H1 (cell line): ENCODE measurements around the gene UBL5. TPM values are rescaled to one million over a fixed set of nuclear protein-coding genes. Genes with fewer than 3 reads are reported as not detected.

ENCODE experiments used
- CTCF ChIA-PET: fragments of 300-600 bp; sonication (Branson Sonifier 250); formaldehyde crosslinking; loops from one replicate; lab custom pipeline; 2021; ENCODE audit not compliant: partially characterized antibody; lab: Charles Lee
- POLR2A ChIA-PET: fragments of 300-600 bp; sonication (Branson Sonifier 250); formaldehyde crosslinking; loops from one replicate; lab custom pipeline; 2021; ENCODE audit warnings: inconsistent platforms; ENCODE audit not compliant: partially characterized antibody; lab: Charles Lee
- DNase-seq, 2 experiments: peaks; one replicate each; pipeline versions ENCODE4 v3.0.0 to v3.0.0-alpha.2; 2010 to 2022; ENCODE audit warnings: low spot score in 2 of 2, low read depth in 1 of 2, mixed read lengths in 1 of 2
- FAIRE-seq: peaks from 2 replicates; lab custom pipeline; 2011; peaks lifted over from hg19 to GRCh38; lab: Jason Lieb, UNC
- H2AFZ ChIP-seq: 2 replicates; pipeline ENCODE4 v1.8.1; 2012; ENCODE audit warnings: low read length, inconsistent platforms
- H2AK5ac ChIP-seq: 2 replicates; pipeline ENCODE4 v1.6.1; 2013; ENCODE audit warnings: low read depth, low read length
- H2BK120ac ChIP-seq: replicated peaks from 2 replicates; pipeline ENCODE3; 2013; ENCODE audit warnings: low read depth, low read length, inconsistent platforms
- H2BK12ac ChIP-seq: 2 replicates; pipeline ENCODE4 v1.6.1; 2013; ENCODE audit warnings: low read depth, low read length
- H2BK15ac ChIP-seq: 2 replicates; pipeline ENCODE4 v1.6.1; 2013; ENCODE audit warnings: low read length
- H2BK20ac ChIP-seq: 2 replicates; pipeline ENCODE4 v1.6.1; 2013; ENCODE audit warnings: low read length
- H2BK5ac ChIP-seq: 2 replicates; pipeline ENCODE4 v1.6.1; 2013; ENCODE audit warnings: low read depth, low read length
- H3K14ac ChIP-seq: 2 replicates; pipeline ENCODE4 v1.6.1; 2013; ENCODE audit warnings: inconsistent platforms; ENCODE audit not compliant: insufficient read length
- H3K18ac ChIP-seq: 2 replicates; pipeline ENCODE4 v1.6.1; 2013; ENCODE audit warnings: low read length; ENCODE audit errors: extremely low read depth
- H3K23ac ChIP-seq: 2 replicates; pipeline ENCODE4 v1.6.1; 2013; ENCODE audit warnings: inconsistent platforms; ENCODE audit not compliant: insufficient read length
- H3K23me2 ChIP-seq: 2 replicates; pipeline ENCODE4 v1.6.1; 2013; ENCODE audit warnings: low read depth, low read length
- H3K27ac ChIP-seq: 2 replicates; pipeline ENCODE4 v1.6.1; 2011; ENCODE audit warnings: low read depth, low read length, inconsistent platforms
- H3K27me3 ChIP-seq, 4 experiments: replicated peaks in 1 of 4; 1 replicate in 1 of 4; 2 replicates in 3 of 4; pipeline versions ENCODE4 v1.6.1 to v1.8.1; 2011 to 2013; ENCODE audit warnings: low read length in 3 of 4, mild to moderate bottlenecking in 3 of 4, inconsistent platforms in 2 of 4, mixed read lengths in 2 of 4, moderate library complexity in 1 of 4; ENCODE audit not compliant: control insufficient read depth in 3 of 4, insufficient read depth in 3 of 4; ENCODE audit errors: extremely low read depth in 1 of 4
- H3K36me3 ChIP-seq, 4 experiments: 2 replicates each; pipeline versions ENCODE4 v1.6.1 to v1.8.1; 2011 to 2013; ENCODE audit warnings: mild to moderate bottlenecking in 4 of 4, low read length in 3 of 4, moderate library complexity in 2 of 4, control low read depth in 1 of 4, inconsistent platforms in 1 of 4; ENCODE audit not compliant: insufficient read depth in 4 of 4, control insufficient read depth in 2 of 4
- H3K4ac ChIP-seq: replicated peaks from 2 replicates; pipeline ENCODE3; 2013; ENCODE audit warnings: low read length, low read depth, mixed read lengths, inconsistent platforms; ENCODE audit not compliant: insufficient read length
- H3K4me1 ChIP-seq, 4 experiments: replicated peaks in 1 of 4; 1 replicate in 1 of 4; 2 replicates in 3 of 4; pipeline versions ENCODE4 v1.6.1 to v1.8.1; 2011 to 2013; ENCODE audit warnings: low read length in 3 of 4, inconsistent platforms in 2 of 4, mixed read lengths in 1 of 4; ENCODE audit not compliant: insufficient read depth in 4 of 4, control insufficient read depth in 3 of 4
- H3K4me2 ChIP-seq, 2 experiments: 2 replicates each; pipeline versions ENCODE4 v1.6.1 to v1.8.1; 2011 to 2013; ENCODE audit warnings: low read depth in 2 of 2, low read length in 2 of 2, control low read depth in 1 of 2, inconsistent platforms in 1 of 2, mild to moderate bottlenecking in 1 of 2; ENCODE audit not compliant: insufficient read depth in 1 of 2
- H3K4me3 ChIP-seq, 4 experiments: fragments of 200-600, 300-600 bp in 1 of 4; sonication (generic), shearing (Covaris generic), sonication (Bioruptor Twin) in 1 of 4; 2 replicates each; pipeline versions ENCODE4 v1.5.1 to v1.8.1; 2011 to 2016; ENCODE audit warnings: low read length in 4 of 4, low read depth in 3 of 4, control low read depth in 2 of 4, inconsistent platforms in 2 of 4, mild to moderate bottlenecking in 2 of 4, mixed read lengths in 1 of 4, moderate library complexity in 1 of 4; ENCODE audit not compliant: insufficient read depth in 2 of 4; ENCODE audit errors: extremely low read depth in 1 of 4
- H3K56ac ChIP-seq: replicated peaks from 2 replicates; pipeline ENCODE3; 2013; ENCODE audit warnings: low read depth, mild to moderate bottlenecking, mixed read lengths, low read length, inconsistent platforms; ENCODE audit not compliant: insufficient read length
- H3K79me1 ChIP-seq: 2 replicates; pipeline ENCODE4 v1.6.1; 2013; ENCODE audit warnings: low read depth, low read length, control low read depth
- H3K79me2 ChIP-seq, 2 experiments: 2 replicates each; pipeline versions ENCODE4 v1.6.1 to v1.8.1; 2012 to 2013; ENCODE audit warnings: low read length in 2 of 2, mild to moderate bottlenecking in 2 of 2, inconsistent platforms in 1 of 2; ENCODE audit not compliant: insufficient read depth in 2 of 2, control insufficient read depth in 1 of 2
- H3K9ac ChIP-seq, 4 experiments: replicated peaks in 1 of 4; 1 replicate in 1 of 4; 2 replicates in 3 of 4; pipeline versions ENCODE4 v1.6.1 to v1.8.1; 2011 to 2013; ENCODE audit warnings: low read depth in 3 of 4, low read length in 3 of 4, control low read depth in 2 of 4, mild to moderate bottlenecking in 2 of 4, moderate library complexity in 2 of 4, inconsistent platforms in 1 of 4; ENCODE audit errors: extremely low read depth in 1 of 4
- H3K9me3 ChIP-seq, 2 experiments: 2 replicates each; pipeline versions ENCODE4 v1.6.1 to v1.8.1; 2012 to 2013; ENCODE audit warnings: mild to moderate bottlenecking in 2 of 2, moderate library complexity in 2 of 2, control low read depth in 1 of 2, inconsistent platforms in 1 of 2, low read depth in 1 of 2, low read length in 1 of 2, mixed read lengths in 1 of 2; ENCODE audit not compliant: insufficient read depth in 2 of 2
- H4K20me1 ChIP-seq, 2 experiments: replicated peaks in 1 of 2; 2 replicates each; pipeline versions ENCODE3 to v1.8.1; 2011 to 2013; ENCODE audit warnings: inconsistent platforms in 2 of 2, low read length in 2 of 2, mild to moderate bottlenecking in 1 of 2; ENCODE audit not compliant: insufficient read depth in 2 of 2, control insufficient read depth in 1 of 2
- H4K5ac ChIP-seq: 2 replicates; pipeline ENCODE4 v1.6.1; 2013; ENCODE audit warnings: low read length, low read depth, mixed read lengths, inconsistent platforms; ENCODE audit not compliant: insufficient read length
- H4K8ac ChIP-seq: 2 replicates; pipeline ENCODE4 v1.8.0; 2013; ENCODE audit warnings: mild to moderate bottlenecking, moderate library complexity, low read length, inconsistent platforms; ENCODE audit not compliant: insufficient read depth; ENCODE audit errors: extremely low read depth
- H4K91ac ChIP-seq: replicated peaks from 2 replicates; pipeline ENCODE3; 2013; ENCODE audit warnings: low read length, mixed read lengths, inconsistent platforms; ENCODE audit not compliant: insufficient read length
- BRCA1 ChIP-seq: IDR thresholded peaks from 2 replicates; pipeline ENCODE4 v1.6.1; 2012; ENCODE audit warnings: low read depth, low read length, improper control_type of control experiment
- CBX5 ChIP-seq: fragments of 300-800, 300-1000 bp; sonication (generic); IDR thresholded peaks from 2 replicates; pipeline ENCODE4 v1.7.1; 2016; ENCODE audit warnings: antibody characterized with exemption, low read length, low read depth
- CBX8 ChIP-seq: fragments of 300-800, 300-1000 bp; sonication (generic); IDR thresholded peaks from 2 replicates; pipeline ENCODE4 v1.7.1; 2016; ENCODE audit warnings: low read depth, low read length, borderline replicate concordance
- CEBPB ChIP-seq: IDR thresholded peaks from 2 replicates; pipeline ENCODE4 v1.6.1; 2012; ENCODE audit warnings: low read depth, low read length
- CREB1 ChIP-seq: IDR thresholded peaks from 2 replicates; pipeline ENCODE4 v1.6.1; 2012; ENCODE audit warnings: inconsistent platforms
- GABPA ChIP-seq: IDR thresholded peaks from 2 replicates; pipeline ENCODE4 v1.6.1; 2011; ENCODE audit warnings: mild to moderate bottlenecking, low read length, moderate library complexity, borderline replicate concordance; ENCODE audit not compliant: insufficient read depth
- JUN ChIP-seq: IDR thresholded peaks from 2 replicates; pipeline ENCODE4 v1.6.1; 2011; ENCODE audit warnings: low read depth, mild to moderate bottlenecking, improper control_type of control experiment, low read length
- NANOG ChIP-seq: IDR thresholded peaks from 2 replicates; pipeline ENCODE4 v1.6.1; 2011; ENCODE audit warnings: low read length, low read depth, mild to moderate bottlenecking, inconsistent platforms; ENCODE audit not compliant: insufficient read depth, poor library complexity, severe bottlenecking
- PHF8 ChIP-seq: fragments of 200-600 bp; sonication (generic); conservative IDR thresholded peaks from 2 replicates; pipeline ENCODE4 v1.7.1; 2012; ENCODE audit warnings: low read depth, mild to moderate bottlenecking, inconsistent platforms, low read length, moderate library complexity
- POU5F1 ChIP-seq: IDR thresholded peaks from 2 replicates; pipeline ENCODE4 v1.6.1; 2011; ENCODE audit warnings: low read depth, mild to moderate bottlenecking, low read length, moderate library complexity
- SIN3A ChIP-seq, 2 experiments: IDR thresholded peaks in 1 of 2; conservative IDR thresholded peaks in 1 of 2; 2 replicates each; pipeline ENCODE4 v1.6.1; 2011 to 2012; ENCODE audit warnings: low read length in 2 of 2, improper control_type of control experiment in 1 of 2, low read depth in 1 of 2, mild to moderate bottlenecking in 1 of 2
- TBP ChIP-seq: IDR thresholded peaks from 2 replicates; pipeline ENCODE4 v1.6.1; 2011; ENCODE audit warnings: low read depth, low read length, improper control_type of control experiment
- TCF12 ChIP-seq: IDR thresholded peaks from 2 replicates; pipeline ENCODE4 v1.6.1; 2011; ENCODE audit warnings: low read depth, mild to moderate bottlenecking, low read length
- YY1 ChIP-seq: IDR thresholded peaks from 2 replicates; pipeline ENCODE4 v1.6.1; 2011; ENCODE audit warnings: low read depth, mild to moderate bottlenecking, low read length
- ZNF274 ChIP-seq: IDR thresholded peaks from 2 replicates; pipeline ENCODE4 v1.7.0; 2012; ENCODE audit warnings: low read length, borderline replicate concordance; ENCODE audit errors: extremely low read depth
- WGBS, 2 experiments: shearing (Covaris generic) in 1 of 2; methylation state at CpG; one replicate each; pipeline versions ENCODE4 v1.1.6 to v1.1.7; 2013 to 2015; ENCODE audit warnings: low lambda C conversion rate in 2 of 2, mixed read lengths in 2 of 2, inconsistent platforms in 1 of 2, low coverage in 1 of 2, missing lambda C conversion rate in 1 of 2; ENCODE audit not compliant: insufficient replicate concordance in 2 of 2, insufficient coverage in 1 of 2, insufficient read length in 1 of 2; ENCODE audit errors: extremely low coverage in 1 of 2, missing lambda C conversion rate in 1 of 2; 5-methylcytosine and 5-hydroxymethylcytosine counted together
- polyA plus RNA-seq, 7 experiments: library from polyadenylated mRNA; depleted of rRNA in 3 of 7; stranded (reverse) in 5 of 7; unstranded in 2 of 7; fragments of >200 nt in 5 of 7; fragments of 200-250 nt in 2 of 7; gene quantifications; 1 replicate in 5 of 7; 2 replicates in 1 of 7; 4 replicates in 1 of 7; pipeline versions ENCODE4 v1.2.1 to v1.2.3, GENCODE V29; 2011 to 2013; ENCODE audit warnings: missing spikeins in 2 of 7, mixed read lengths in 2 of 7
- total RNA-seq: library from RNA; stranded (reverse); fragmentation: NEBNext Ultra II Directional; extraction: Animal tissue kit (Norgen Biotek cat#: 25700); gene quantifications from 2 replicates; pipeline ENCODE4 v1.2.1, GENCODE V29; 2021

The UBL5 gene
- total and polyA plus RNA-seq, 2 of the 8 experiments (the other 6 are each of a cell fraction or from before 2014, with no cell fraction given) = 416 to 1,209 TPM

GRCh38 chr19:9819596-9819909 is 8.2 kb upstream of the UBL5 start:
- FAIRE-seq (peak; percentile 32), DNase-seq (no peak)
- H3K4me2 ChIP-seq = peak overlapping the region; percentile 57 to 58
- no peak overlapping the region for H3K18ac ChIP-seq
- H2BK120ac ChIP-seq = no peak overlapping the region
- no peaks in the 10 kb centered on the region for H3K27me3 ChIP-seq
- 0 out of 4 replicates have a peak, but pooled peaks cover 2 to 5% of the 10 kb centered on the region in 2 experiments for H3K9me3 ChIP-seq
- no peak overlapping the region for H2BK12ac ChIP-seq
- no peak overlapping the region for H4K8ac ChIP-seq
- H2BK15ac ChIP-seq = no peak overlapping the region
- H2AK5ac ChIP-seq = no peak overlapping the region
- no peak overlapping the region for H3K23ac ChIP-seq
- H3K14ac ChIP-seq = no peak overlapping the region
- no peak overlapping the region for H3K27ac ChIP-seq
- H4K20me1 ChIP-seq = no peaks in the 10 kb centered on the region
- H3K36me3 ChIP-seq = peaks cover 0 to 3% (median 0%) of the 10 kb centered on the region in 4 experiments; a peak in 2 of 8 replicates
- 6% methylated on average over 11 of the region's 21 CpGs; no CpG with 5 or more reads in 1 of the 2 experiments for WGBS, 2 experiments
- POLR2A ChIA-PET = interaction anchor here (0.6 to 2.1 kb wide), 7 partner anchors 8 to 679 kb away, joined by 3 to 11 read pairs (median 7); partner anchors contain the start of gene UBL5
- H3K4ac ChIP-seq = no peak overlapping the region
- no peak overlapping the region for H2BK5ac ChIP-seq
- H4K5ac ChIP-seq = no peak overlapping the region
- H3K56ac ChIP-seq = no peak overlapping the region
- peaks cover 0 to 33% of the 10 kb centered on the region in 2 experiments; a peak in 2 of 4 replicates for H3K79me2 ChIP-seq
- H3K23me2 ChIP-seq = peaks cover 4% of the 10 kb centered on the region
- no peak overlapping the region for H3K9ac ChIP-seq
- no peak overlapping the region for H4K91ac ChIP-seq
- peaks cover 2 to 5% (median 3%) of the 10 kb centered on the region in 4 experiments; a peak in 6 of 7 replicates for H3K4me1 ChIP-seq
- peak overlapping the region; percentile 18 to 47 (median 30); a peak in 5 of 8 replicates for H3K4me3 ChIP-seq
- H2BK20ac ChIP-seq = no peak overlapping the region
- CTCF ChIA-PET = no interaction called here
- H3K79me1 ChIP-seq = peaks cover 3% of the 10 kb centered on the region; the same call in 1 of the 2 replicates
- no peak overlapping the region for H2AFZ ChIP-seq
- 0 out of 4 replicates have a peak, but pooled peaks have one; percentile 28 to 36 for TF ChIP-seq SIN3A (conservative IDR thresholded peaks at IDR 0.05 in 1 of 2, IDR thresholded peaks at IDR 0.05 in 1 of 2; ENCODE audit: low read depth in 1 of 2, low read length in 2 of 2)
- no peak for TF ChIP-seq CEBPB
- TF ChIP-seq ZNF274 = no peak
- peak; percentile 20; the same call in 1 of the 2 replicates for TF ChIP-seq TBP
- no peak for TF ChIP-seq GABPA
- TF ChIP-seq POU5F1 = no peak
- TF ChIP-seq JUN = no peak
- no peak for TF ChIP-seq BRCA1
- TF ChIP-seq CBX8 = no peak
- TF ChIP-seq TCF12 = no peak
- TF ChIP-seq CREB1 = no peak
- TF ChIP-seq YY1 = peak; percentile 59; the same call in 1 of the 2 replicates
- no peak for TF ChIP-seq CBX5
- TF ChIP-seq NANOG = no peak
- TF ChIP-seq PHF8 = no peak
